HG03460 (cell line): ENCODE measurements around the gene PTPN23.

Experiments
- ATAC-seq: cut with Tn5 transposase; IDR thresholded peaks from one replicate; pipeline ENCODE4 v1.9.1; 2021; ENCODE audit not compliant: unreplicated experiment

The PTPN23 gene

DNA sequence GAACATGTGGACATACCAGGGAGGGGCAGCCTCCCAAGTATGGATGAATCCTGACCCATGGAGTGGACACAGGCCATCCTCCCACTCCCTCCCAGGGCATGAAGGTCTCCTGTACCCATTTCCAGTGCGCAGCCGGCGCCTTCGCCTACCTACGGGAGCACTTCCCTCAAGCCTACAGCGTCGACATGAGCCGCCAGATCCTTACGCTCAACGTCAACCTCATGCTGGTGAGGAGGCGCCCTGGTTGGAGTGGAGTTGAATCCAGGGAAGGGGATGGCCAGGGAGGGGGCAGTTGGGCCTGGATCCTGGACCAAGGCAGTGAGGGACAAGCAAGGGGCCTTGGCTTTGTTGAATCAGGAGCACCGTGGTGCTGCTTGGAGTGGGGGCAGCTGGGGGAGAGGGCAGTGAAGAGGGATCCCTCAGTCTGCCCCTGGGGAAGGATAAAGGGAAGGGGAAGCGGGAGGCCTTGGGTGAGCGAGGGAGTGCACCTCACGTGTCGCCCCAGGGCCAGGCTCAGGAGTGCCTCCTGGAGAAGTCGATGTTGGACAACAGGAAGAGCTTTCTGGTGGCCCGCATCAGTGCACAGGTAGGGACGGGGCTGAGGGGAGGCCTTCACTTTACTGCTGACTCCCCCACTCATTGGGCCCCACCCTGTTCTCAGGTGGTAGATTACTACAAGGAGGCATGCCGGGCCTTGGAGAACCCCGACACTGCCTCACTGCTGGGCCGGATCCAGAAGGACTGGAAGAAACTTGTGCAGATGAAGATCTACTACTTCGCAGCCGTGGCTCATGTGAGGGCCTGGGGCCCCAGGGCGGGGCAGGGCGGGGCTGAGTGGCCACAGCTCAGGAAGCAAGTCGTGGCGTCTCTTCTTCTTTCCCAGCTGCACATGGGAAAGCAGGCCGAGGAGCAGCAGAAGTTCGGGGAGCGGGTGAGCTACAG, 25.3 kb downstream of the PTPN23 start:
- ATAC-seq: no peak

DNA sequence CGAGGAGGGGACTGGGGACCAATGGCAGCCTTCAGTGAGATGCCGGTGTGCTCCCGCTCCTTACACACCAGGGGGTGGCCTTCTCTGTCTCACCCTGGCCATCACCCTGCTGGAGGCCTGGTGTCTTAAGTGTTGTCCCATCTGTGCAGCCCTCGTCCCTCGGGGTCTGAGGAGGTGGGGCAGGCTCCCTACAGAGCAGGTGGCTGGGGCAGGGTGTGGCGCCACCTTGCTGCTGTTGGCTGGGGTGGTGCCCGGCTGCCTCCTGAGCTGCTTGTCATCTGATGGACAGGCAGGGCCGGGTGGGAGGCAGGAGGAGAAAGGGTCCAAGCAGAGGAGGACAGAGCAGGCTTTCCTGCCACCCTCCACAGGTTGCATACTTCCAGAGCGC, 25.9 kb downstream of the PTPN23 start:
- no peak for ATAC-seq

DNA sequence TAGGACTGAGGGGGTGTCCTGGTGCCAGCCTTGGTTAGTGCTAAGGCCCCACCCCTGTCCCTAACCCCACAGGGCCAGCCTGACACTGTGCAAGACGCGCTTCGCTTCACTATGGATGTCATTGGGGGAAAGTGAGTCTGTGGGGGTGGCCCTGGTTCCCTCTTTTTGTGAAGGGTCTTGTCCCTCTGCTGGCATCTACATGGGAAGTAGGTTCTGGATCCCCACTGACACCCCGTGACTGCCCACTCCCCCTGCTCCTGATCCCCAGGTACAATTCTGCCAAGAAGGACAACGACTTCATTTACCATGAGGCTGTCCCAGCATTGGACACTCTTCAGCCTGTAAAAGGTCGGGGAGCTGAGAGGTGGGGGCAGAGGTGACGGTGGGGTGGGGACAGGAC, 26.4 kb downstream of the PTPN23 start:
- no peak for ATAC-seq

DNA sequence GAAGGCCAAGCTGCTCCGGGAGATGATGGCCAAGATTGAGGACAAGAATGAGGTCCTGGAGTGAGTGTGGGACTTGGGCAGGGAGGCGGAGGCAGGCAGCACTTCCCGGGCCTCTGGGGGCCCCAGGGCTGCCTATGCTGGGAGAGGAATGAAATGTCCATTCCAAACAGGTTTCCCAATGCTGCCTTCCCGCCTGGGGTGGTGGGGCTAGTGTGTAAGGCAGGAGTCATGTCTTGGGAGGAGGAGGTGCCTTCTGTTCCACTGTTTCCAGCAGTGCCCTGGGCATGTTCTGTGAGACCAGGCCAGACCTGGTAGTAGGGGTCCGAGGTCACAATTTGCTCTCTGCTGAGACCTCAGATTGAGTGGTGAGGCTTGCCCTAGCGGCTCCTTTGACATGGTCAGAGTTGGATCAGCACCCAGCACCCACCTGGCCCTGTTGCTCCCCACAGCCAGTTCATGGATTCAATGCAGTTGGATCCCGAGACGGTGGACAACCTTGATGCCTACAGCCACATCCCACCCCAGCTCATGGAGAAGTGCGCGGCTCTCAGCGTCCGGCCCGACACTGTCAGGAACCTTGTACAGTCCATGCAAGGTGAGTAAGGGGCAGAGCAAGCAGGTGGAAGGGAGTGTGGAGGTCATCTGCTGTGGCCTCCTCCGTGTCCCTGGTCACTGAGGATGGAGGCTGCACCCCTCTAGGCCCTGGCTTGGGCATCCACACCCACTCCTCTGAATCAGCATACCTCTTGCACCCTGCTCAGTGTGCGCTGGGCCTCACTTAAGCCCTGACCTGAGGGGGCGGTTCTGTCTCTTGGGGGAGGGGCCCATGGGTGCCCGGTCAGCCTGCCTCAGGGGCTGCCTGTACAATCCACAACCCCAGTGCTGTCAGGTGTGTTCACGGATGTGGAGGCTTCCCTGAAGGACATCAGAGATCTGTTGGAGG, 27.3 kb downstream of the PTPN23 start:
- ATAC-seq: no peak

DNA sequence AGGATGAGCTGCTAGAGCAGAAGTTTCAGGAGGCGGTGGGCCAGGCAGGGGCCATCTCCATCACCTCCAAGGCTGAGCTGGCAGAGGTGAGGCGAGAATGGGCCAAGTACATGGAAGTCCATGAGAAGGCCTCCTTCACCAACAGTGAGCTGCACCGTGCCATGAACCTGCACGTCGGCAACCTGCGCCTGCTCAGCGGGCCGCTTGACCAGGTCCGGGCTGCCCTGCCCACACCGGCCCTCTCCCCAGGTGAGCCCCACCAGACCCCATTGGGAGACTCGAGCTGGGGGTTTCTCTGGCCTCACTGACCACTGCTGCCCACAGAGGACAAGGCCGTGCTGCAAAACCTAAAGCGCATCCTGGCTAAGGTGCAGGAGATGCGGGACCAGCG, 28.0 kb downstream of the PTPN23 start:
- ATAC-seq: no peak

DNA sequence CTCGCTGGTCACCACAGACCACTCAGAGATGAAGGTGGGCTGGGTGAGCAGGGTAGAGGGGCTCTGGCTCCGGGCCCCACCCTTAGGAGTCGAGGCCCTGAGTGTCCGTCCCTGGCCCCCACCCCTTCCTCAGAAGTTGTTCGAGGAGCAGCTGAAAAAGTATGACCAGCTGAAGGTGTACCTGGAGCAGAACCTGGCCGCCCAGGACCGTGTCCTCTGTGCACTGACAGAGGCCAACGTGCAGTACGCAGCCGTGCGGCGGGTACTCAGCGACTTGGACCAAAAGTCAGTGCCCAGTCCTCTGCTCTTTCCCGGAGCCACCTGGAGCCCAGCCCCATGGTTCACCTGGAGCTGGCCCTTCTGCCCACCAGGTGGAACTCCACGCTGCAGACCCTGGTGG, 28.5 kb downstream of the PTPN23 start:
- no peak for ATAC-seq

DNA sequence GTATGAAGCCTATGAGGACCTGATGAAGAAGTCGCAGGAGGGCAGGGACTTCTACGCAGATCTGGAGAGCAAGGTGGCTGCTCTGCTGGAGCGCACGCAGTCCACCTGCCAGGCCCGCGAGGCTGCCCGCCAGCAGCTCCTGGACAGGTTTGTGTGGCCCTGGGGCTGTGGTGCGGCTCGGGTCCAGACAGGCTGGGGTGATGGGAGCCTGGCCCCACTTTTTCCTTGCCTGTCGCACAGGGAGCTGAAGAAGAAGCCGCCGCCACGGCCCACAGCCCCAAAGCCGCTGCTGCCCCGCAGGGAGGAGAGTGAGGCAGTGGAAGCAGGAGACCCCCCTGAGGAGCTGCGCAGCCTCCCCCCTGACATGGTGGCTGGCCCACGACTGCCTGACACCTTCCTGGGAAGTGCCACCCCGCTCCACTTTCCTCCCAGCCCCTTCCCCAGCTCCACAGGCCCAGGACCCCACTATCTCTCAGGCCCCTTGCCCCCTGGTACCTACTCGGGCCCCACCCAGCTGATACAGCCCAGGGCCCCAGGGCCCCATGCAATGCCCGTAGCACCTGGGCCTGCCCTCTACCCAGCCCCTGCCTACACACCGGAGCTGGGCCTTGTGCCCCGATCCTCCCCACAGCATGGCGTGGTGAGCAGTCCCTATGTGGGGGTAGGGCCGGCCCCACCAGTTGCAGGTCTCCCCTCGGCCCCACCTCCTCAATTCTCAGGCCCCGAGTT, 29.0 kb downstream of the PTPN23 start:
- no peak for ATAC-seq

DNA sequence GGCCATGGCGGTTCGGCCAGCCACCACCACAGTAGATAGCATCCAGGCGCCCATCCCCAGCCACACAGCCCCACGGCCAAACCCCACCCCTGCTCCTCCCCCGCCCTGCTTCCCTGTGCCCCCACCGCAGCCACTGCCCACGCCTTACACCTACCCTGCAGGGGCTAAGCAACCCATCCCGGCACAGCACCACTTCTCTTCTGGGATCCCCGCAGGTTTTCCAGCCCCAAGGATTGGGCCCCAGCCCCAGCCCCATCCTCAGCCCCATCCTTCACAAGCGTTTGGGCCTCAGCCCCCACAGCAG, 29.5 kb downstream of the PTPN23 start:
- ATAC-seq: no peak

DNA sequence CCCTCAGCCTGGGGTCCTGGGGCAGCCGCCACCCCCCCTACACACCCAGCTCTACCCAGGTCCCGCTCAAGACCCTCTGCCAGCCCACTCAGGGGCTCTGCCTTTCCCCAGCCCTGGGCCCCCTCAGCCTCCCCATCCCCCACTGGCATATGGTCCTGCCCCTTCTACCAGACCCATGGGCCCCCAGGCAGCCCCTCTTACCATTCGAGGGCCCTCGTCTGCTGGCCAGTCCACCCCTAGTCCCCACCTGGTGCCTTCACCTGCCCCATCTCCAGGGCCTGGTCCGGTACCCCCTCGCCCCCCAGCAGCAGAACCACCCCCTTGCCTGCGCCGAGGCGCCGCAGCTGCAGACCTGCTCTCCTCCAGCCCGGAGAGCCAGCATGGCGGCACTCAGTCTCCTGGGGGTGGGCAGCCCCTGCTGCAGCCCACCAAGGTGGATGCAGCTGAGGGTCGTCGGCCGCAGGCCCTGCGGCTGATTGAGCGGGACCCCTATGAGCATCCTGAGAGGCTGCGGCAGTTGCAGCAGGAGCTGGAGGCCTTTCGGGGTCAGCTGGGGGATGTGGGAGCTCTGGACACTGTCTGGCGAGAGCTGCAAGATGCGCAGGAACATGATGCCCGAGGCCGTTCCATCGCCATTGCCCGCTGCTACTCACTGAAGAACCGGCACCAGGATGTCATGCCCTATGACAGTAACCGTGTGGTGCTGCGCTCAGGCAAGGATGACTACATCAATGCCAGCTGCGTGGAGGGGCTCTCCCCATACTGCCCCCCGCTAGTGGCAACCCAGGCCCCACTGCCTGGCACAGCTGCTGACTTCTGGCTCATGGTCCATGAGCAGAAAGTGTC, 30.2 kb downstream of the PTPN23 start:
- no peak for ATAC-seq

DNA sequence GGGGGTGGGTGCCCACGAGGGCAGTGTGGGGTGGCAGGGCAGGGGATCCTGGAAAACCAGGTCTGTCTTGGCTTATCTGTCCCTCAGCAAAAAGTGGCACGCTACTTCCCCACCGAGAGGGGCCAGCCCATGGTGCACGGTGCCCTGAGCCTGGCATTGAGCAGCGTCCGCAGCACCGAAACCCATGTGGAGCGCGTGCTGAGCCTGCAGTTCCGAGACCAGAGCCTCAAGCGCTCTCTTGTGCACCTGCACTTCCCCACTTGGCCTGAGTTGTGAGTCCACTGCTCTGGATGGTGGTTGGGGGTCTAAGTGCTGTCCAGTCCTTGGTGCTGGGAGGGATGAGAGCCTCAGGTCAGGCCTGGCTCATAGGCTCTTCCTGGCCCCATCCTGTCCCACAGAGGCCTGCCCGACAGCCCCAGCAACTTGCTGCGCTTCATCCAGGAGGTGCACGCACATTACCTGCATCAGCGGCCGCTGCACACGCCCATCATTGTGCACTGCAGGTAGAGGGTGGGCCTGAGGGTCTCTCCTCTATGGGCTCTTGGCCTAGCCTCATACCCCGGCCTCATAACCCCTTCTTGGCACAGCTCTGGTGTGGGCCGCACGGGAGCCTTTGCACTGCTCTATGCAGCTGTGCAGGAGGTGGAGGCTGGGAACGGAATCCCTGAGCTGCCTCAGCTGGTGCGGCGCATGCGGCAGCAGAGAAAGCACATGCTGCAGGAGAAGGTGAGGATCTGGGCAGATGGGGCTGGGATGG, 31.1 kb downstream of the PTPN23 start:
- ATAC-seq: no peak

DNA sequence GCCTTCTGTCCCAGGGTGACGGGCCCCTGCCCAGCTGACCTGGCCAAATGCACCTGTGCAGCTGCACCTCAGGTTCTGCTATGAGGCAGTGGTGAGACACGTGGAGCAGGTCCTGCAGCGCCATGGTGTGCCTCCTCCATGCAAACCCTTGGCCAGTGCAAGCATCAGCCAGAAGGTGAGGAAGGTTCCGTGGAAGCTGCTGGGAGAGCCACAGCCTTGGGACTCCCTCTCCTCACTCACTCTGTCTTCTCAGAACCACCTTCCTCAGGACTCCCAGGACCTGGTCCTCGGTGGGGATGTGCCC, 31.6 kb downstream of the PTPN23 start:
- no peak for ATAC-seq

DNA sequence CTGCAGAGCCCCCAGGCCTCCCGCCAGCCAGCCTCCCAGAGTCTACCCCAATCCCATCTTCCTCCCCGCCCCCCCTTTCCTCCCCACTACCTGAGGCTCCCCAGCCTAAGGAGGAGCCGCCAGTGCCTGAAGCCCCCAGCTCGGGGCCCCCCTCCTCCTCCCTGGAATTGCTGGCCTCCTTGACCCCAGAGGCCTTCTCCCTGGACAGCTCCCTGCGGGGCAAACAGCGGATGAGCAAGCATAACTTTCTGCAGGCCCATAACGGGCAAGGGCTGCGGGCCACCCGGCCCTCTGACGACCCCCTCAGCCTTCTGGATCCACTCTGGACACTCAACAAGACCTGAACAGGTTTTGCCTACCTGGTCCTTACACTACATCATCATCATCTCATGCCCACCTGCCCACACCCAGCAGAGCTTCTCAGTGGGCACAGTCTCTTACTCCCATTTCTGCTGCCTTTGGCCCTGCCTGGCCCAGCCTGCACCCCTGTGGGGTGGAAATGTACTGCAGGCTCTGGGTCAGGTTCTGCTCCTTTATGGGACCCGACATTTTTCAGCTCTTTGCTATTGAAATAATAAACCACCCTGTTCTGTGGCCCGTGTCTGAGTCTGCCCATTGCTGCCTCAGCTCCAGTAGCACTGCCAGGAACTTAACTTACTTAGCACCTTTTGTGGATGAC, 32.2 kb downstream of the PTPN23 start:
- no peak for ATAC-seq

DNA sequence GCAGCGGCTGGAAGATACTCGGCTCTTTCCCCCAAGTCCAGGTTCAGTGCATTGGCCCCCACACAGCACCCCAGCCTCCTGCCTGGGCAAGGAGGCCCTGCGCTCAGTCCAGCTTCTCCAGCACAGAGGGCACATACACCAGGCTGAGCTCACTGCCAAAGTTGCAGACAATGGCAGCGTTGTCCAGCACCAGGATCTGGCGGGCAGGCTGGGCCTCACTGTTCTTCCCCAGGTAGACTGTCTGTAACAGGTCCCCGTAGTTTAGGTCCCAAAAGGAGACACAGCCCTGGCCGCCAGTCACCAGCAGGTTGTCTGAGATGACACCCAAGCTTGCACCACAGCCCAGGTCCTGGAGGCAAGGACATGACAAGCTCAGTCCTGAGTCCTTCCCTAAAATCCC, 32.9 kb downstream of the PTPN23 start:
- ATAC-seq: no peak

DNA sequence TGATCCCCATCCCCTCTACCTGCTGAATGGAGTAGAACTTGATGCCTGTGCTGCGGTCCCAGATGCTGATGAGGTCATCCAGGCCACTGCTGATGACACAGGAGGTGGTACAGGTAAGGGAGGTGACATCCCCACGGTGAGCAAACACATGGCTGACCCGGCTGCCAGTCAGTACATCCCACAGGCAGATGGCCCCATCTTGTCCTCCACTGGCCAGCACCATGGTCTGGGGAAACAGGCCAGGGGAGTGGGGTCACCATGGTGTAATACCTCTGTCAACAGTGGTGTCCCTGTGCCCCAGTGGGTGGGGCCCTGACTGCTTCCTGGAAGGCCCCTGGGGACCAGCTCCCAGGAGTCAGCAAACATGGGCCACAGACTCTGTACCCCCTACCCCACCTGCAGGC, 33.3 kb downstream of the PTPN23 start:
- no peak for ATAC-seq

DNA sequence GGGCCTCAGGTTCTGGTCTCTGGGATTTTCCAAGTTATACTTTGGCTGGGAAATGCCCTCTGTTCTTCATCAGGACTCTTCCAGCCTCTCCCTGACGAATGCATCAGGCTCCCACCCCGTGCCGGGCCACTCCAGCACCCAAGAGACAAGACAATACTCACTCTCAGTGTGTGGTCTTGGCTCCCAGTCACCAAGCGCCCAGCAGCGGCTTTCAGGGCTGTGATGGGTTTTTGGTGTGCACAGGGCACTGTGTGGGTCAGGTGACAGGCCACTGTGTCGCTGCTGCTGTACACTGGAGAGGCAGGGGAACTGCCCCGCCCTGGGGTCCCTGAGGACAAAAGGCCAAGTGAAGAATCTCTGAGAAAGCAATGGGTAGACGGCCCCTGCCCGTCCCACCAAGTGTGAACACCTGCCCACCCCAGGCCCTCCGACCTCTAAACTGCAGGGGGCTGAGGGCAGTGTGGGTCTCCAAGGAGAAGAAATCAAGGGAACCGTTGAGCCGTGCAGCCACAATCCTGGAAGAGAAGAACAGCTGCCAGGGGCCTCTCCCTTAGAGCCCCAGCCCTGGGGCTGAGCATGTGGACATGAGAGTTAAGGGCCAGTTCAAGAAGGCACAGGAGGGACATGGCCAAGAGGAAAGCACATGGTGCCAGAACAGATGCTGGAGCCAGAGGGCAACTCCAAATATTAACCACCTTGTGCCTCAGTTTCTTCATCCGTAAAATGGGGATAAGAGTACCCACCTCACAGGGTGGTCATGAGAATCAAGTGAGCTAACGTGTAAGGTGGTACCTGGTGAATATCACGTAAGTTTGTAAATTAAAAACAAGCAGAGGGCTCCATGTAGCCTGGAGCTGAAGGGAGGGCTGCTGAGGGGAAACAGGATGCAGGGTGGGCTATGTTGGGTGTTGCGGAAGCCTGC, 34.1 kb downstream of the PTPN23 start:
- ATAC-seq: no peak

DNA sequence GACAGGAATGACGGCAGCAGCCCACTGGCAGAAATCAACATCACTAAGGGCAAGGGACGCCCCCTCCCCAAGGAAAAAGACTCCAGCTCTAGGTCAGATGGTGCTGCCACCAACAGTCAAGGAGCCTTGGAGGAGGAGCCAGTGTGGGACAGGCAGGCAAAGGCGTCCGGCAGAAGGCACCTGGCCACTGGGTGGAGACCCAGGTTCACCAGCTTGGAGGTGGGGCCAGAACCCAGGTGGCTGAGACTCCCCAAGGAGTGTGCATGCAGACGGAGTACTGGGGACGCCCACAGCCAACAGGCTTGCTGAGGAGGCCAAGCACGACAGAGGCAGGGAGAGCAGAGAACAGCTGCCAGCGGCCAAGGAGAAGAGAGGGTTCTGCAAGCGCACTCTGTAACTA, 35.2 kb downstream of the PTPN23 start:
- no peak for ATAC-seq

DNA sequence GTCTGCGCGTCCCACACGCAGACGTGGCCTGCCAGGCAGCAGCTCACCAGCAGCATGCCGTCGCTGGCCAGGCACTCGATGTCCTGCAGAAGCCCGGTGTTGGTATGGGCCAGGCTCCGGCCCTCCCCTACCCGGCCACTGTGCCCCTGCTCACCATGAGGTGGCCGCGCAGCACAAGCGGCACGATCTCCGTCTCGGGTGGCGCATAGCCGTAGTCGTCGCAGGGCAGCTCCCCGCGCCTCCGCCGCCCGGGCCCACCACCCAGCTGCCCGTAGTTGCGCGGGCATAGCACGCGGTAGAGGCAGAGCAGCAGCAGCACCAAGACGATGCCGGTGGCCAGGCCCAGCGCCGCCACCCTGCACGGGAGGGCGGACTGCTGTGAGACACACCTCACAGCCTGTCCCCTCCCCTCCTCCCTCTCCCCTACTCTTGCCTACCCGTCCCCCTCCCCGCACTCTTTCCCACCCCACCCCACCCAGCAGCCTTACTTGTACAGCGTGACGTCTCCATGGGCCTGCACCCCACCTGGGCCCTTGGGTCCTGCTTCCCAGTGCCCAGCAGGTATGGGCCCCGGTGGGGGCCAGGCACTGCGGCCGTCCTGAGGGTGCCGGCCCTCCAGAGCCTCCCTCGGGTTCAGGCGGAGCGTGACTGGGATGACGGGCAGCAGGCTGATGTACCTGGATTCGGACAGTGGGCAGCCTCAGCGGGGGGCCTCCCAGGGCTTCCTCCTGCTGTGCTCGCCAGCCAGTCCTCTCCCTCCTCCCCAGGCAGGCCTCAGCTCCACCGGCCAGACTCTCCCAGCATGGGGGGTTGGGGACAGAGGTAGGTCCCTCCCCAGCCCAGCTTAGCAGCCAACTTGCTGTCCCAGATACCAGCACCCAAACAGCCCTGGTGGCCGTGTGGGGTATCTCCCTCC, 37.6 kb downstream of the PTPN23 start:
- no peak for ATAC-seq
